CD4-positive, alpha-beta T cell treated with Interleukin-6 for 4 hours (primary cell): ENCODE data around the gene ZDHHC11B.
"Not testable (repeated sequence)": the region's sequence is repeated elsewhere in the genome, so short reads cannot be mapped to it uniquely, and the experiment has no call there.

Source experiments
- DNase-seq: peaks from one replicate; pipeline ENCODE4 v3.0.0-alpha.2; 2020; ENCODE audit warnings: mixed read lengths

The ZDHHC11B gene

GRCh38 chr5:683551-684481 is 100.7 kb downstream of the ZDHHC11B start:
- DNase-seq = no peak

DNA sequence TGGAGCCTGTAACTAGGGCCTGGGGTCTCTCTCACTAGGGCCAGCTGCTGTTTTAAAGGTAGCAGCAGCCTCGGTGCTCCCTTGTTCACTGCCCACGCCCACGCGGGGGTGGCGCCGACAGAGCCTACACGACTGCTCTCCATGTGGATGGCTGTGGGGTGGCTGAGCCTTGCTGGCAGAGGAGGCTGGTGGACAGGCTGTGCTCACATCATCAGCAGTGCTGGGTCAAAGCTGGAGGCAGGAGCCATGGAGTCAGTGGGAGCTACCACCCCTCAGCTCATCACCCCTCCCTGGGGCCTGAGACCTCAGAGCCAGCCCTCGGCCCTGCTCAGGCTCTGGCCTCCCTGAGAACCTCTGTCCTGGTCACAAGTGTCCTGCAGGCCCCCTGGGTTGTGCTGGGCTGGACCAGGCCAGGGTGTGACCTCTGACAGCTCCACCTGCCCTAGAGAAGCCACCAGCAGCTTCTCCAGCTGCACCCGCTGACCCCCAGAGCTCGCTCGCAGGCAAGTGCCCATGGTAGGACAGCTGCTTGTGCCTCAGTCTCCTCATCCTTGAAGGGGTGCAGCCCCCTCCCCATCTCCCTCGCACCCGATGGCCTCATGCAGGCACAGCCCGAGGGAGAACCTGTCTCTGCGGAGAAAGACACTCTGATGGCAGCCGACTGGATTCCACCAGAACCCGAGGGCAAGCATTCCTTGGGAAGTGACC is 101.7 kb downstream of the ZDHHC11B start:
- not testable (repeated sequence) for DNase-seq

GRCh38 chr5:682216-682615 is 102.3 kb downstream of the ZDHHC11B start:
- DNase-seq = not testable (repeated sequence)

- DNase-seq = not testable (repeated sequence)
Observed at GRCh38 chr5:681317-682191, 103.0 kb downstream of the ZDHHC11B start.

- DNase-seq = not testable (repeated sequence)
Observed at GRCh38 chr5:680836-681235, 103.7 kb downstream of the ZDHHC11B start.

DNA sequence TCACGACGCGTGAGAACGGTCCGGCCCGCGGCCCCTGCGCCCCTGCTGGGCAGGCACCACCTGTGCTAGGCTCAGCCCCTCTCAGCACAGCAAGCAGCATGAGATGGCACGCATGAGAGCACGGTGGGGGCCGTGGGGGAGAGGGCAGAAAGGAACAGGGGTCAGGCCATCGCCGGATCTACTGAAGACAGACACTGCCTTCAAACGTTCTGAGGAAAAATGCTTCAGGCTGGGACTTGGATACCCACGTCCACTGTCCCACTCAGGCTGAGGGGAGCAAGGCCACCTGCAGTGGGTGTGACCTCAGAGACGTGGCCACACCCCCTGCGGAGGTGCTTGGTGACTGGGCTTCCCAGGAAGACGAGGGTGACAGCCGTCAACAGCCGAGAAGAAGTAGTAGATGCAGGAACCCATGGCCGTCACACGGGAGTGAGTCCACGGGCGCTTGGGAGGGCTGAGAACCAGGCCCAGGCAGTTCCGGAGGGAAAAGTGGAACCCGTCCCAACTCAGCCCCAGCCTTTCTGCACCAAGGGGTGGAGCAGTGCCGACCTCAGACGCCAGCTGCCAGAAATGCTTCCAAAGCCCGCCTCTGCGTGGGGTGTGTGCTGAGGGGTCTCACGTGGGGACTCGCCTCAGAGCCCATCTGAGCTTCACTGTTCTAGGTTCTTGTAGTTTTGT is 104.3 kb downstream of the ZDHHC11B start:
- DNase-seq = not testable (repeated sequence)

DNA sequence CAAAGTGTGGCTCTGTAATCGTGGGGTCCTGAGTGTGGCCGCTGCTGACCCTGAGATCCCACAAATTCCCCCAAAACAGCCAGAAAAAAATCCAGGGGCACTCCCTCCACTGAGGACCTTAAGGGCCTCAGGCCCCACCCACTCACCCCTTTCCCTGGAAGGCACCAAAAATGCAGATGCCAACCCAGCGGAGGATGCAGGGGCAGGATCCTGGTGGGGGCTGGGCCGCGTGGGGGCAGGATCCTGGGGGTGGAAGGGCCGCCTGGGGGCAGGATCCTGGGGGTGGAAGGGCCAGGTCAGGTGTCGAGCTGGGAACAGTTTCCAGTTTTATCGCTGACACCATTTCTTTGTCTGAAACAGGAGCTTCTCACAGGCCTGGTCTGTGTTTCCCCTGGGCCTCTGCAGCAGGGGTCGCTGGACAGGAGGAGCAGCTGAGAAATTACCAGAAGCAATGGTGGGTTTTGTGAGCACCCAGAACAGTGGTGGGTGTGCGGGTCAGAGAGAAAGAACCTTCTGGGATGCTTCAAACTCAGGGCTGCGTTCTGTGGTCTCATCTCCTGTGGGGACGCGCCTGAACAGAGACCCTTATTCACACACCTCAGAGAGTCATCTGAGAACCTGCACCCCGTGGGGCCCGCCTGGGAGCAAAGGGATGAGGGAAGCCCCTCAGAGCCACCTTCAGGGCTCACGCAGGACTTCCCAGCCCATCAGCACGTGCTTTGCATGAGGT is 105.2 kb downstream of the ZDHHC11B start:
- DNase-seq = not testable (repeated sequence)

DNA sequence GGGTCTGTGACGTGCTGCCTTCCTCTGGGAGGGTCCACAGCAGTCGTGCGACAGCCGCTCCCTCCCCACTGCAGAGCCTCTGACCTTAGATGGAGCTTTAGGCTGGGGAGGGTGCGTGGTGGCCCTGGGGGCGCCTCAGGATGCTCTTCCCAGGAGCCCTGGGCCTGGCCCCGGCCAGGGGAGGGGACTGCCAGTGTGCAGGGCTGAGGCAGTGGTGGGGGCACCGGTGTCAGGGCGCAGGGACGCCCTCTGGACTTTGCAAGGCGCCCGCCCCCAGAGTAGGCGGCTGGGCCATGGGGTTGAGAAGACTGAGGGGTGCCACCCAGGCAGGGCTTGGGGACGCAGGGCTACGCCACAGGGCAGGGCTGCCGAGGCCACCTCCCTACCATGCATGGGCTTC is 106.0 kb downstream of the ZDHHC11B start:
- DNase-seq = not testable (repeated sequence)

DNA sequence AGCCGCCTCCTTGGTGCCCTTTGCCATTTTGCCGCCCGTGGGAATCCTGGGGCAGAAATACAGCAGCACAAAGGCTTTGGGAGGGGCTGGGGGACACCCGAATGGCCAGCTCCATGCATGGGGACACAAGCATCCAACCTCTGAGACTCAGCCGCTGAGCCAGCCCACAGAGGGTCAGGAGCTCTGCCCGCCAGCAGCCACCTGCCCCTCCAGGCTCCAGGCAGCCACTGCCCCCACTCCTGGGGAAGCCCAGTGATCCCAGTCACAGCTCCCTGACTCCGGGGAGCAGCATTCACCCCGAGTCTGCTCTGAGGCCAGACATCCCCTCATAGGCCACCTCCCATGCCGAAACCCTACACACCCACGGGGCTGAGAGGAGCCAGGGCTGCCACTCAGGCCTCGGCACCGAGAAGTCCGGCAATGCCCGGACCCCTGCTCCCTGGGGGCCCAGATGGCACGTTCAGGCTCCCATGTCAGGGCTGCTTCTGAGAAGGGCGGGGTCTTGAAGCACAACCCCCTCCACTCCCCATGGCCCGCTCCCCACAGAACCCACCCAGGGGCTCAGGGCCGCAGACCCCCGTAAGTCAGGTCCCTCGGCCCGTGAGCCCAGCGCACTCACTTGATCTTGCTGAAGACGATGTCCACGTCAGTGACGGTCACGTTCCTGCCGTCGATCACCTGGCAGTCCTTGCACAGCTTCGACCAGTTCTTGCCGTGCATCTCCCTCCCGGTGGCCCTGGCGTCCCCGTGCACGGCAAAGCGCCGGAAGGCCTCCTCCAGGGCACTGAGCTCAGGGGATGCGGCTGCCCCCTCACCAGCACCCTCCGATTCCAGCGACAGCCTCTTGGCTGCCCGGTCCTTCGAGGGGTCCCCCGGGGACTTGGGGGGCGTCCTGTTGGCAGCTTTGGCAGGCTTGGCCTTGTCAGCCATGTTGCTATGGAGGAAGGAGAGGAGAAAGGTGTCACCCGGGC is 107.1 kb downstream of the ZDHHC11B start:
- DNase-seq = no peak

- no peak for DNase-seq
Observed at GRCh38 chr5:676699-677076, 107.8 kb downstream of the ZDHHC11B start.

GRCh38 chr5:675871-676698 is 108.4 kb downstream of the ZDHHC11B start:
- DNase-seq = no peak

- DNase-seq = no peak
Observed at GRCh38 chr5:675111-675870, 109.2 kb downstream of the ZDHHC11B start.

DNA sequence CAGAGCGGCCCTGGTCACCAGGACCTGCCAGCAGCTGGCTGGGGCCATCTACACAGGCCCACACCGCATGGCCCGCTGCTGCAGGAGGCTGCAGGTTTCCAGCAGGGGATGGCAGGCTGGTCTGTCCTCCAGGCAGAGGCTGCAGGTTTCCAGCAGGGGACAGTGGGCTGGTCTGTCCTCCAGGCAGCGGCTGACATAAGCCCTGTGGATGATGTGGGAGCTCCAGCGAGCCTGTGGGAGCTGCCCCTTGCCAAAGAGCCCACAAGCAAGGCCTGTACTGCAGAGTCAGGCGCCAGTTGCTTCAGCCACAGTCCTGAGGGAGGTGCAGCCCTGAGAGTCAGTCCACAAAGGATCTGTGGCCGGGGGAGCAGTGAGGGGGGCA is 109.9 kb downstream of the ZDHHC11B start:
- DNase-seq = no peak

DNA sequence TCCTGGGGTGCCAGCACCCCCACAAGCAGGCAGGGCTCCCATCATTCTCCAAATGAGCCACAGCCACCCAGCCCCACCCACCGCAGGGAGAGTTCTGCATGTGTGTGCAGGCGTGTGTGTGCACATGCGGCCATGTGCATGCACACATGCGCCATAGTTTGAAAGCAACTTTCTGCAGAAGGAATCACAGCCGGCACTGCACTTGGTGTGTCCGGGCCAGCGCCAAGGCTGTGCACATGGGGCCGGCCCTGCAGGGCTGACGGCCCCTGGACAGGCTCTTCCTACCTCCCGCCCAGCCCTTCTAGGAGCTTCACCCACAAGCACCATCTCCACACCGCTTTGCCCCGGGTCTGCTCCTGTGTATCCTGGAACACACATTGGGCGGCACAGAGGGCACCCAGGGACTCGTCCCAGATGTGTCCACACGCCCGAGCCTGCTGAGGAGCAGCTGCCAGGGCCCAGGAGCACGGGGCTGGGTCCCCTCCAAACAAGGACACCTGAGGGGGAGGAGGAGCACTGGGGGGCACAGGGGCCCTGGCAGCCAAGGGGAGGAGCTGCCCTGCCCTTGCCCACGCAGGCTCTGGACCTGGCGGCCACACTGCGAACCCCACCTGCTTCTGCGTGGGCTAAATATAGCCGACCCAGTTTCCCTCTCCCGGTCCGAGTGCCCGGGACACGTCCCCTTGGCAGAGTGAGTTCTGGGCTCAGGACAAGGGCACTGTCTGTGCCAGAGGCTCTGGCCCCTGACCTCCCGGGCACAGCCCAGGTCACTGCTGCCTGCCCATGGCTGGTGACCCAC is 110.5 kb downstream of the ZDHHC11B start:
- DNase-seq = no peak

DNA sequence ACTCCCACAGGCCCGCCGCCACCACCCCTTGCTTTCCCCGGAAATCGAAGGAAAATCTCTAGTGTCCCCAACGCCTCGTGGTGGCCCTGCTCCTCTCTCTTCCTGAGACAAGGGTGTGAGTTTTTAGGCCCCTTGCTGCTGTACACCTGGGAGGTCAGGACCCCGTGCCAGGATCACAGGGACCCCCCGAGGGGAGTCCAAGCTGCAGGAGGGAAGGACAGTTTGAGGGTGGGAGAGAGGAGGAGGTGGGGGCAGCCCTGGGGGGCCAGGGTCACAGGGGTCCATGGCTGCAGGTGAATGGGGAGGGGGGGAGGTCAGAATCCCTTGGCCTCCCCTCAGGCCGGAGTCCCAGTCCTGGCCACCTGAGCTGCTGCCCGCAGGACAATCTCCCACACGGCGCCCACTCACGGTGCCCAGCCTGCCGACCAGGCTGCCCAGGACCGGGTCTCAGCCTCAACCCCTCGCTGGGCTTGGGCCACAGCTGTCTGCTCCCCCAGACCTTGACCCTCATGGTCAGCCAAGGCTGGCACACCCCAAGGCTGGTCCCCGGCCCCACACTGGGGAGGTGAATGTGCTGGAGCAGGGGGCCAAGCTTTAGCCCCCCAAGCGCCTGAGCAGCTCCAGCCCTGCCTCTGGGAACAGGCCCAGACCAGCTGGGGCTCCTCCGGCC is 111.2 kb downstream of the ZDHHC11B start:
- DNase-seq = no peak

GRCh38 chr5:672329-673160 is 112.0 kb downstream of the ZDHHC11B start:
- peak; percentile 79 for DNase-seq
